Fibroblast of lung (primary cell): ENCODE results near the gene IL13RA1. TPM values are rescaled to one million over a fixed set of nuclear protein-coding genes. Genes with fewer than 3 reads are reported as not detected.

Experiments
- DNase-seq, 2 donors: peaks; one replicate each; pipeline versions ENCODE4 v3.0.0 to v3.0.0-alpha.2; 2010; ENCODE audit warnings: low read depth in 2 of 2
- H2AFZ ChIP-seq: 2 replicates; pipeline ENCODE4 v1.5.1; 2012; ENCODE audit warnings: low read length, control low read depth, inconsistent platforms
- H3K27ac ChIP-seq: 2 replicates; pipeline ENCODE4 v1.5.1; 2011; ENCODE audit warnings: low read length, control low read depth; ENCODE audit not compliant: insufficient read depth
- H3K27me3 ChIP-seq: 2 replicates; pipeline ENCODE4 v1.5.1; 2011; ENCODE audit warnings: mild to moderate bottlenecking, low read length; ENCODE audit not compliant: control insufficient read depth, insufficient read depth
- H3K36me3 ChIP-seq: 2 replicates; pipeline ENCODE4 v1.5.1; 2011; ENCODE audit warnings: low read length; ENCODE audit not compliant: control insufficient read depth, insufficient read depth
- H3K4me1 ChIP-seq: 2 replicates; pipeline ENCODE4 v1.5.1; 2011; ENCODE audit warnings: low read length; ENCODE audit not compliant: control insufficient read depth, insufficient read depth; ENCODE audit errors: extremely low read depth
- H3K4me2 ChIP-seq: 2 replicates; pipeline ENCODE4 v1.5.1; 2011; ENCODE audit warnings: low read length, control low read depth; ENCODE audit not compliant: insufficient read depth; ENCODE audit errors: extremely low read depth
- H3K4me3 ChIP-seq, 4 experiments: fragments of 200-600 bp in 1 of 4; sonication (generic) in 1 of 4; replicated peaks in 1 of 4; 2 replicates each; pipeline ENCODE4 v1.5.1; 2011 to 2016; ENCODE audit warnings: low read length in 4 of 4, low read depth in 3 of 4, mild to moderate bottlenecking in 3 of 4, control low read depth in 2 of 4, inconsistent platforms in 1 of 4, mixed read lengths in 1 of 4; ENCODE audit not compliant: insufficient read depth in 1 of 4; ENCODE audit errors: control extremely low read depth in 1 of 4
- H3K79me2 ChIP-seq: 2 replicates; pipeline ENCODE4 v1.5.1; 2012; ENCODE audit warnings: mild to moderate bottlenecking, low read length, inconsistent platforms; ENCODE audit not compliant: control insufficient read depth, insufficient read depth
- H3K9ac ChIP-seq: 2 replicates; pipeline ENCODE4 v1.5.1; 2011; ENCODE audit warnings: mild to moderate bottlenecking, low read length, control low read depth; ENCODE audit not compliant: insufficient read depth
- H3K9me3 ChIP-seq: 2 replicates; pipeline ENCODE4 v1.5.1; 2012; ENCODE audit warnings: low read depth, low read length; ENCODE audit not compliant: control insufficient read depth, insufficient read depth
- H4K20me1 ChIP-seq: 2 replicates; pipeline ENCODE4 v1.5.1; 2011; ENCODE audit warnings: low read length; ENCODE audit not compliant: control insufficient read depth, insufficient read depth; ENCODE audit errors: extremely low read depth
- CTCF ChIP-seq, 2 donors: IDR thresholded peaks in 1 of 2; conservative IDR thresholded peaks in 1 of 2; 1 replicate in 1 of 2; 2 replicates in 1 of 2; pipeline ENCODE4 v1.5.1; 2011 to 2012; ENCODE audit warnings: low read length in 2 of 2, control low read depth in 1 of 2, inconsistent platforms in 1 of 2, low read depth in 1 of 2, mild to moderate bottlenecking in 1 of 2
- EZH2 ChIP-seq: IDR thresholded peaks from 2 replicates; pipeline ENCODE4 v1.5.1; 2012; ENCODE audit warnings: low read length, control low read depth, mild to moderate bottlenecking; ENCODE audit errors: missing control alignments
- polyA plus RNA-seq, 2 donors: library from polyadenylated mRNA; depleted of rRNA in 1 of 2; stranded (reverse) in 1 of 2; unstranded in 1 of 2; fragments of >200 nt; gene quantifications; 2 replicates each; pipeline ENCODE4 v1.2.1, GENCODE V29; 2011 to 2012; ENCODE audit warnings: missing spikeins in 1 of 2
- total RNA-seq: library from RNA; depleted of rRNA; stranded (reverse); fragments of >200 nt; gene quantifications from 2 replicates; pipeline ENCODE4 v1.2.1, GENCODE V29; 2014

Gene IL13RA1
- total and polyA plus RNA-seq, 2 donors (not counting 1 experiment from before 2014, with no cell fraction given), result 67.4 to 104 TPM

DNA sequence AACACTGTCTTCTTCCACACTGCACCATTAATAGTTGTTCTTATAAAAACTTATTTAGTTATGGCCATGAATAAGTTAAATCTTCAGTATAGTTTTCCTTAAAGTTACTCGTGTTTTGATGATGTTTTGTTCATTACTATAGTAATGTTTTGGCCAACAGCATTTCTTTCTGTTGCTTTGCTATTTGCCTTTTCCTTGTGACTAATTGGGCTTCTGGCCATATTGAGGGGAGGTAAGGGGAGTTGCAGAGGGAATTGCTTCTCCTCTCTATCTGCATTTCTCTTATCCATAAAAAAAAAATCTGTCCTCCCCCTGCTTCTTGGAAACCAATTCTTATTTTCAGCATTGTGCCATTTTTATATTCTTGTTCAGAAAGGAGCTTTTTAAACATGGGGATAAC, 53.5 kb downstream of the IL13RA1 start:
- no peaks in the 10 kb centered on the region for H3K79me2 ChIP-seq
- no peaks in the 10 kb centered on the region for H4K20me1 ChIP-seq
- H3K36me3 ChIP-seq, result no peaks in the 10 kb centered on the region
- H3K9ac ChIP-seq, result no peak overlapping the region
- DNase-seq, result peak; percentile 11 to 45
- H3K4me2 ChIP-seq, result no peak overlapping the region
- no peaks in the 10 kb centered on the region for H3K27me3 ChIP-seq
- no peaks in the 10 kb centered on the region for H3K4me1 ChIP-seq
- no peak for TF ChIP-seq CTCF (conservative IDR thresholded peaks at IDR 0.05 in 1 of 2, IDR thresholded peaks at IDR 0.05 in 1 of 2; ENCODE audit: low read depth in 1 of 2, low read length in 2 of 2)
- TF ChIP-seq EZH2, result no peak
- no peak overlapping the region for H3K4me3 ChIP-seq
- H3K9me3 ChIP-seq, result no peaks in the 10 kb centered on the region
- H3K27ac ChIP-seq, result no peak overlapping the region
- H2AFZ ChIP-seq, result no peak overlapping the region

DNA sequence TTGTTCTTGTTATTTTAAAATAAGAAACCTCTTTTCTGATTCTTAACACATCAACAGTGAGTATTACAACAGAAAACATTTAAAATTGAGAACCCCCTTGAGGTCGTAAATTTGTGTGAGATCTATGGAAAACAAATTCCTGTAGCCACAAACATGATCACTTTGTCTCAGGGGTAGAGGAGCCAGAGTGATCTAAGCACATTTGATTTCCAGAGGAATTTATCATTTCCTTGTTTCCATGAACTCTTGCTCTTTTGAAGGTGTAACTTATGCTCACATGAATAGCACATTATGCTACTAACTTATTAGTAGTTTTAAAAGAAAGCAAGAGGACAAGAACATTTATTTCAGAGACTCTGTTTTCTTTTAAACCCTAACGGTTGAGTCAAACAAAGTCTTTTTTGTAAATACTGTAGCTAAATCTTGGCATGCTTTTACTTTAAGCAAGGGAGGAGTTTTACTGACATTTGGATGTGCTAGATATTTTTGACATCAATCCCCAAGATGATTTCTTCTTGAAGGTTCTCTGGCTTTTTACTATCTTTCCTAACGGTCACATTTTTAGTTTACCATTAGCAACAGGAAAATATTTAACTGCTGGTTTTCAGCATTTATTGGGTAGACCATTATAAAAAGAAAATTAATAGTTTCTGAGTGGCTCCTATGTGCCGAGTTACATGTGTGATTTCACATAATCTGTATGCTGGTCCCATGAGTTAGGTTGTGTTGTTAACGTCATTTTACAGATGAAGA, 68.3 kb downstream of the IL13RA1 start:
- Histone ChIP-seq H3K4me1 (no peaks in the 10 kb centered on the region), H3K79me2 (no peaks in the 10 kb centered on the region), H3K9ac (no peak overlapping the region), H3K27ac (no peak overlapping the region), H3K9me3 (no peaks in the 10 kb centered on the region), H3K4me3 (no peak overlapping the region), H3K4me2 (no peak overlapping the region), H3K27me3 (no peaks in the 10 kb centered on the region), H4K20me1 (no peaks in the 10 kb centered on the region), H2AFZ (no peak overlapping the region), H3K36me3 (no peaks in the 10 kb centered on the region)
- no peak for TF ChIP-seq EZH2
- no peak for TF ChIP-seq CTCF (conservative IDR thresholded peaks at IDR 0.05 in 1 of 2, IDR thresholded peaks at IDR 0.05 in 1 of 2; ENCODE audit: low read depth in 1 of 2, low read length in 2 of 2)
- peak in 1 of 2 donors; percentile 9 for DNase-seq

- Histone ChIP-seq H3K79me2 (no peaks in the 10 kb centered on the region), H3K27me3 (no peaks in the 10 kb centered on the region), H3K4me1 (no peaks in the 10 kb centered on the region), H2AFZ (peak overlapping the region; percentile 23), H4K20me1 (no peaks in the 10 kb centered on the region), H3K4me3 (no peak overlapping the region), H3K4me2 (no peak overlapping the region), H3K27ac (no peak overlapping the region), H3K9me3 (no peaks in the 10 kb centered on the region), H3K9ac (no peak overlapping the region), H3K36me3 (no peaks in the 10 kb centered on the region)
- peak; percentile 14 to 61 for DNase-seq
- no peak for TF ChIP-seq EZH2
- no peak for TF ChIP-seq CTCF (conservative IDR thresholded peaks at IDR 0.05 in 1 of 2, IDR thresholded peaks at IDR 0.05 in 1 of 2; ENCODE audit: low read depth in 1 of 2, low read length in 2 of 2)
Measured at GRCh38 chrX:118802857-118803256, 75.5 kb downstream of the IL13RA1 start.
